Islet of Langerhans (tissue), 1 donor: Measurements from ENCODE around the gene SSH2.
"Not testable (repeated sequence)": the region's sequence is repeated elsewhere in the genome, so short reads cannot be mapped to it uniquely, and the experiment has no call there.

Experiments
- FAIRE-seq: peaks from one replicate; lab custom pipeline; 2011; peaks lifted over from hg19 to GRCh38; lab: Jason Lieb, UNC

SSH2 gene

GRCh38 chr17:29655323-29655722 is 274.7 kb downstream of the SSH2 start:
- FAIRE-seq: no peak

- FAIRE-seq: no peak
These were observed 275.9 kb downstream of the SSH2 start for GRCh38 chr17:29653995-29654714.

GRCh38 chr17:29652976-29653375 is 277.1 kb downstream of the SSH2 start:
- FAIRE-seq: no peak

GRCh38 chr17:29651913-29652312 is 278.1 kb downstream of the SSH2 start:
- not testable (repeated sequence) for FAIRE-seq

- FAIRE-seq: no peak
These were observed 279.6 kb downstream of the SSH2 start for GRCh38 chr17:29650396-29650795.

GRCh38 chr17:29649359-29649758 is 280.7 kb downstream of the SSH2 start:
- FAIRE-seq: no peak

GRCh38 chr17:29648005-29648404 is 282.0 kb downstream of the SSH2 start:
- FAIRE-seq: no peak

- FAIRE-seq: no peak
These were observed 284.4 kb downstream of the SSH2 start for GRCh38 chr17:29645515-29646051.

GRCh38 chr17:29643817-29644160 is 286.2 kb downstream of the SSH2 start:
- no peak for FAIRE-seq

GRCh38 chr17:29642171-29642611 is 287.8 kb downstream of the SSH2 start:
- FAIRE-seq: no peak

- FAIRE-seq: no peak
These were observed 288.9 kb downstream of the SSH2 start for GRCh38 chr17:29640981-29641642.

- FAIRE-seq: no peak
These were observed 289.6 kb downstream of the SSH2 start for GRCh38 chr17:29640413-29640812.

- no peak for FAIRE-seq
These were observed 296.1 kb downstream of the SSH2 start for GRCh38 chr17:29633886-29634285.

GRCh38 chr17:29630630-29631193 is 299.3 kb downstream of the SSH2 start:
- no peak for FAIRE-seq

GRCh38 chr17:29629839-29630238 is 300.2 kb downstream of the SSH2 start:
- FAIRE-seq: no peak

- FAIRE-seq: no peak
These were observed 301.4 kb downstream of the SSH2 start for GRCh38 chr17:29628644-29629043.

- no peak for FAIRE-seq
These were observed 302.1 kb downstream of the SSH2 start for GRCh38 chr17:29627951-29628350.

GRCh38 chr17:29625037-29625750 is 304.8 kb downstream of the SSH2 start:
- no peak for FAIRE-seq

- no peak for FAIRE-seq
These were observed 305.4 kb downstream of the SSH2 start for GRCh38 chr17:29624586-29624985.

- FAIRE-seq: no peak
These were observed 306.8 kb downstream of the SSH2 start for GRCh38 chr17:29623283-29623647.

GRCh38 chr17:29622337-29623282 is 307.4 kb downstream of the SSH2 start, which contains the start of gene CORO6:
Gene CORO6 (minus strand): TSS chr17:29622912. CDS start chr17:29621421, 1,491 bp downstream.
- no peak for FAIRE-seq
